ENCODE results near the gene GRM2. TPM values are rescaled to one million over a fixed set of nuclear protein-coding genes. Genes with fewer than 3 reads are reported as not detected.

The GRM2 gene
- total RNA-seq, 1 donor from 2014 or later = not detected

- Histone ChIP-seq H3K27ac (no peak overlapping the region), H3K36me3 (peaks cover 3 to 21% of the 10 kb centered on the region in 2 donors), H3K4me1 (peaks cover 0 to 3% of the 10 kb centered on the region in 2 donors), H3K9me3 (no peaks in the 10 kb centered on the region), H3K27me3 (no peaks in the 10 kb centered on the region), H3K4me3 (no peak overlapping the region)
- intact Hi-C loops (cut with DNase I) = no loop called here
- DNase-seq (ENCODE audit: low spot score in 2 of 2) = no peak
- no peak for TF ChIP-seq CTCF (IDR thresholded peaks at IDR 0.05)
Observed at GRCh38 chr3:51678186-51678585, 28.7 kb upstream of the GRM2 start.

GRCh38 chr3:51678641-51679040, 28.2 kb upstream of the GRM2 start:
- no peak overlapping the region for H3K27ac ChIP-seq
- intact Hi-C loops (cut with DNase I) = no loop called here

GRCh38 chr3:51679318-51679717, 27.6 kb upstream of the GRM2 start:
- Histone ChIP-seq H3K9me3 (no peaks in the 10 kb centered on the region), H3K27me3 (no peaks in the 10 kb centered on the region), H3K4me3 (no peak overlapping the region), H3K27ac (no peak overlapping the region), H3K36me3 (peaks cover 3 to 24% of the 10 kb centered on the region in 2 donors), H3K4me1 (peaks cover 0 to 3% of the 10 kb centered on the region in 2 donors)
- DNase-seq (ENCODE audit: low spot score in 2 of 2) = no peak
- intact Hi-C loops (cut with DNase I) = no loop called here
- TF ChIP-seq CTCF (IDR thresholded peaks at IDR 0.05) = no peak

More at GRCh38 chr3:51678641-51679040, 28.2 kb upstream of the GRM2 start:
- no peak for DNase-seq (ENCODE audit: low spot score in 2 of 2)
- TF ChIP-seq CTCF (IDR thresholded peaks at IDR 0.05) = no peak
- Histone ChIP-seq H3K4me1 (peaks cover 0 to 3% of the 10 kb centered on the region in 2 donors), H3K4me3 (no peak overlapping the region), H3K9me3 (no peaks in the 10 kb centered on the region), H3K36me3 (peaks cover 3 to 21% of the 10 kb centered on the region in 2 donors), H3K27me3 (no peaks in the 10 kb centered on the region)

GRCh38 chr3:51679777-51680176, 27.1 kb upstream of the GRM2 start:
- H3K9me3 ChIP-seq = no peaks in the 10 kb centered on the region
- no peak overlapping the region for H3K27ac ChIP-seq
- no peak for DNase-seq (ENCODE audit: low spot score in 2 of 2)
- H3K4me1 ChIP-seq = peaks cover 0 to 3% of the 10 kb centered on the region in 2 donors
- intact Hi-C loops (cut with DNase I) = no loop called here
- H3K4me3 ChIP-seq = no peak overlapping the region
- TF ChIP-seq CTCF (IDR thresholded peaks at IDR 0.05) = no peak
- H3K36me3 ChIP-seq = peaks cover 3 to 24% of the 10 kb centered on the region in 2 donors
- no peaks in the 10 kb centered on the region for H3K27me3 ChIP-seq

- Histone ChIP-seq H3K27ac (peak overlapping the region in 1 of 2 donors; percentile 19), H3K9me3 (no peaks in the 10 kb centered on the region), H3K36me3 (peaks cover 3 to 26% of the 10 kb centered on the region in 2 donors), H3K4me1 (peaks cover 0 to 3% of the 10 kb centered on the region in 2 donors), H3K27me3 (no peaks in the 10 kb centered on the region), H3K4me3 (no peak overlapping the region)
- no peak for DNase-seq (ENCODE audit: low spot score in 2 of 2)
- no peak for TF ChIP-seq CTCF (IDR thresholded peaks at IDR 0.05)
- intact Hi-C loops (cut with DNase I) = no loop called here
Observed at GRCh38 chr3:51680196-51680595, 26.7 kb upstream of the GRM2 start.
